AG04450 (cell line): ENCODE measurements around the gene MIPOL1. TPM values are rescaled to one million over a fixed set of nuclear protein-coding genes. Genes with fewer than 3 reads are reported as not detected.
"Not testable (repeated sequence)": the region's sequence is repeated elsewhere in the genome, so short reads cannot be mapped to it uniquely, and the experiment has no call there.

ENCODE experiments used
- CTCF ChIA-PET: fragments of 300-600, 350-600 bp; formaldehyde crosslinking; extraction: SDS; loops from one replicate; lab custom pipeline; 2022; ENCODE audit warnings: antibody characterized with exemption, inconsistent platforms; lab: Charles Lee
- POLR2A ChIA-PET: fragments of 350-600 bp; formaldehyde crosslinking; extraction: SDS; loops from one replicate; lab custom pipeline; 2021; ENCODE audit warnings: antibody characterized with exemption, inconsistent platforms; lab: Yijun Ruan, JAX
- DNase-seq: peaks from one replicate; pipeline ENCODE4 v3.0.0-alpha.2; 2011; ENCODE audit warnings: low read depth, low spot score
- H3K27ac ChIP-seq: one replicate; pipeline ENCODE4 v1.5.1; 2012; ENCODE audit warnings: low read depth, low read length, control low read depth
- H3K27me3 ChIP-seq: one replicate; pipeline ENCODE4 v1.6.0; 2012; ENCODE audit warnings: low read length; ENCODE audit not compliant: control insufficient read depth, insufficient read depth
- H3K4me3 ChIP-seq: 2 replicates; pipeline ENCODE4 v1.5.1; 2011; ENCODE audit warnings: mild to moderate bottlenecking, low read depth, low read length, control low read depth
- H3K9me3 ChIP-seq: 2 replicates; pipeline ENCODE4 v1.5.1; 2012; ENCODE audit warnings: low read length; ENCODE audit not compliant: control insufficient read depth, insufficient read depth
- CTCF ChIP-seq: IDR thresholded peaks from 2 replicates; pipeline ENCODE4 v1.5.1; 2011; ENCODE audit warnings: low read depth, low read length, control low read depth, inconsistent platforms
- polyA plus RNA-seq: library from polyadenylated mRNA; depleted of rRNA; stranded (reverse); fragments of >200 nt; gene quantifications from 2 replicates; pipeline ENCODE4 v1.2.3, GENCODE V29; 2011

The MIPOL1 gene
- polyA plus RNA-seq, 1 experiment: 7.0 TPM

DNA sequence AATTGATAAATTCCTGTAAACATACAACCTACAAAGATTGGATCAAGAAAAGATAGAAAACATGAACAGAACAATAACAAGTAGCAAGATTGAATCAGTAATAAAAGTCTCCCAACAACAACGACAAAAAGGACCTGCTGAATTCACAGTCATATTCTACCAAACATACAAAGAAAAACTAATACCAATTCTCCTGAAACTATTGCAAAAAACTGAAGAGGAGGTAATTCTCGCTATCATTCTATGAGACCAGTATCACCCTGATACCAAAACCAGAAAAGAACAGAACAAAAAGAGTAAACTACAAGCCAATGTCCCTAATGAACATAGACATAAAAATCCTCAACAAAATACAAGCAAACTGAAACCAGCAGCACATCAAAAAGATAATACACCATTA is 39.8 kb upstream of the MIPOL1 start:
- peaks cover 3% of the 10 kb centered on the region; the same call in 1 of the 2 replicates for H3K9me3 ChIP-seq
- no peaks in the 10 kb centered on the region for H3K27me3 ChIP-seq
- ChIA-PET CTCF (interaction anchor here (0.7 to 2.7 kb wide), 3 partner anchors 8 to 605 kb away, joined by 3 to 17 read pairs (median 3); no protein-coding TSS in a partner anchor), POLR2A (no interaction called here)
- H3K27ac ChIP-seq: no peak overlapping the region
- no peak for DNase-seq
- H3K4me3 ChIP-seq: no peak overlapping the region
- TF ChIP-seq CTCF: no peak

- H3K4me3 ChIP-seq, DNase-seq, H3K27ac ChIP-seq, POLR2A ChIA-PET, H3K27me3 ChIP-seq, H3K9me3 ChIP-seq: not testable (repeated sequence)
- CTCF ChIA-PET: interaction anchor here (1.2 to 2.4 kb wide), 2 partner anchors 12 to 14 kb away, joined by 4 to 7 read pairs; no protein-coding TSS in a partner anchor
Observed at GRCh38 chr14:37162307-37162706, 35.4 kb upstream of the MIPOL1 start.

- Histone ChIP-seq H3K9me3 (no peaks in the 10 kb centered on the region; the same call in 1 of the 2 replicates), H3K27me3 (no peaks in the 10 kb centered on the region), H3K4me3 (no peak overlapping the region), H3K27ac (no peak overlapping the region)
- TF ChIP-seq CTCF: no peak
- ChIA-PET CTCF (interaction anchor here (2.6 kb wide), 1 partner anchor 16 kb away, joined by 25 read pairs; no protein-coding TSS in a partner anchor), POLR2A (no interaction called here)
- DNase-seq: no peak
Observed at GRCh38 chr14:37165794-37166193, 31.9 kb upstream of the MIPOL1 start.

GRCh38 chr14:37167151-37168047 is 30.3 kb upstream of the MIPOL1 start:
- ChIA-PET CTCF (interaction anchor here (0.9 to 2.6 kb wide), 3 partner anchors 14 to 76 kb away, joined by 4 to 25 read pairs (median 5); no protein-coding TSS in a partner anchor), POLR2A (no interaction called here)
- no peak overlapping the region for H3K27ac ChIP-seq
- no peaks in the 10 kb centered on the region; the same call in 1 of the 2 replicates for H3K9me3 ChIP-seq
- no peak for TF ChIP-seq CTCF
- no peak for DNase-seq
- no peaks in the 10 kb centered on the region for H3K27me3 ChIP-seq
- no peak overlapping the region for H3K4me3 ChIP-seq

GRCh38 chr14:37168721-37169120 is 29.0 kb upstream of the MIPOL1 start:
- DNase-seq: no peak
- no peak for TF ChIP-seq CTCF
- no peak overlapping the region for H3K27ac ChIP-seq
- ChIA-PET POLR2A (no interaction called here), CTCF (interaction anchor here (2.2 kb wide), 1 partner anchor 16 kb away, joined by 5 read pairs; no protein-coding TSS in a partner anchor)
- no peak overlapping the region for H3K4me3 ChIP-seq
- no peaks in the 10 kb centered on the region for H3K27me3 ChIP-seq
- no peaks in the 10 kb centered on the region; the same call in 1 of the 2 replicates for H3K9me3 ChIP-seq
